ENCODE measurements around the gene ACTN4. TPM values are rescaled to one million over a fixed set of nuclear protein-coding genes. Genes with fewer than 3 reads are reported as not detected.

ACTN4 gene
- total RNA-seq, 2 experiments from 2014 or later, result 357 to 373 TPM

- no peaks in the 10 kb centered on the region for H3K27me3 Mint-ChIP-seq (ENCODE audit: low read depth)
- H3K9me3 Mint-ChIP-seq (ENCODE audit: insufficient read depth), result no peaks in the 10 kb centered on the region
- no peak for ATAC-seq
- ChIA-PET POLR2A (no interaction called here), CTCF (interaction anchor here (1.4 kb wide), 1 partner anchor 64 kb away, joined by 3 read pairs; no protein-coding TSS in a partner anchor)
- no peak overlapping the region for H3K4me3 Mint-ChIP-seq
- peaks cover 40% of the 10 kb centered on the region for H3K4me1 Mint-ChIP-seq (ENCODE audit: low read depth)
- H3K36me3 Mint-ChIP-seq (ENCODE audit: low read depth), result peaks cover 26% of the 10 kb centered on the region
- no peak for DNase-seq
- no peak overlapping the region for H3K27ac Mint-ChIP-seq
Observed at GRCh38 chr19:38639679-38640078, 7.8 kb upstream of the ACTN4 start.

GRCh38 chr19:38640368-38640767, 7.1 kb upstream of the ACTN4 start:
- no peaks in the 10 kb centered on the region for H3K9me3 Mint-ChIP-seq (ENCODE audit: insufficient read depth)
- DNase-seq (no peak), ATAC-seq (no peak)
- no peaks in the 10 kb centered on the region for H3K27me3 Mint-ChIP-seq (ENCODE audit: low read depth)
- CTCF ChIA-PET, result interaction anchor here (1.4 kb wide), 1 partner anchor 64 kb away, joined by 3 read pairs; no protein-coding TSS in a partner anchor
- H3K27ac Mint-ChIP-seq, result peak overlapping the region; percentile 7
- H3K4me3 Mint-ChIP-seq, result no peak overlapping the region
- POLR2A ChIA-PET, result no interaction called here
- peaks cover 19% of the 10 kb centered on the region for H3K36me3 Mint-ChIP-seq (ENCODE audit: low read depth)
- peaks cover 38% of the 10 kb centered on the region for H3K4me1 Mint-ChIP-seq (ENCODE audit: low read depth)

DNA sequence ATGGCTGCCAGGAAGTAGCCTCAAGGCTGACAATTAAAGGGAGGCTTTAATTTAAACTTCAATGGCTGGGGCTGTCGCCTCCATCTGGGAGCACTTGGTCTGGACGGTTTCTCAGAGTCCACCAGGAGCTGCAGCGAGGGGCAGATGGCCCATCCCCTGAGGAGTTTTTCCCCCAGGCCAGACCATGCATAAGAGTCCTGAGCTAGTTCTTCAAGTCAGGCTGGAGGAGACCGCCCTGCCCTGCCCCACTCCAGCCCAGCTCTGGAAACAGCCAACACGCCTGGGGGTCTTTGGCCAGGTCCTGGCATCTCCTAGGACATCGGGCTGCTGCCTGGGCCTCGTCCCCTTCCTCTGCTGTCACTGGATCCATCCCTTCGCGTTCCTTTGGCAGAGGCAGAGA, 5.3 kb upstream of the ACTN4 start:
- ChIA-PET POLR2A (no interaction called here), CTCF (interaction anchor here (0.7 to 2.5 kb wide), 3 partner anchors 44 to 240 kb away, joined by 3 to 7 read pairs (median 3); partner anchors contain the start of gene FAM98C)
- ATAC-seq, result no peak
- Mint-ChIP-seq H3K4me3 (no peak overlapping the region), H3K4me1 (ENCODE audit: low read depth) (peaks cover 23% of the 10 kb centered on the region), H3K27me3 (ENCODE audit: low read depth) (no peaks in the 10 kb centered on the region), H3K36me3 (ENCODE audit: low read depth) (peaks cover 4% of the 10 kb centered on the region), H3K27ac (no peak overlapping the region), H3K9me3 (ENCODE audit: insufficient read depth) (no peaks in the 10 kb centered on the region)
- no peak for DNase-seq

GRCh38 chr19:38644719-38645118, 2.7 kb upstream of the ACTN4 start:
- ChIA-PET POLR2A (interaction anchor here (0.6 to 1.4 kb wide), 3 partner anchors 24 to 111 kb away, joined by 3 to 4 read pairs (median 4); no protein-coding TSS in a partner anchor), CTCF (interaction anchor here (1.4 kb wide), 1 partner anchor 90 kb away, joined by 3 read pairs; no protein-coding TSS in a partner anchor)
- ATAC-seq (no peak), DNase-seq (no peak)
- Mint-ChIP-seq H3K9me3 (ENCODE audit: insufficient read depth) (no peaks in the 10 kb centered on the region), H3K27ac (no peak overlapping the region), H3K27me3 (ENCODE audit: low read depth) (no peaks in the 10 kb centered on the region), H3K4me1 (ENCODE audit: low read depth) (peaks cover 32% of the 10 kb centered on the region), H3K4me3 (no peak overlapping the region), H3K36me3 (ENCODE audit: low read depth) (peaks cover 21% of the 10 kb centered on the region)

DNA sequence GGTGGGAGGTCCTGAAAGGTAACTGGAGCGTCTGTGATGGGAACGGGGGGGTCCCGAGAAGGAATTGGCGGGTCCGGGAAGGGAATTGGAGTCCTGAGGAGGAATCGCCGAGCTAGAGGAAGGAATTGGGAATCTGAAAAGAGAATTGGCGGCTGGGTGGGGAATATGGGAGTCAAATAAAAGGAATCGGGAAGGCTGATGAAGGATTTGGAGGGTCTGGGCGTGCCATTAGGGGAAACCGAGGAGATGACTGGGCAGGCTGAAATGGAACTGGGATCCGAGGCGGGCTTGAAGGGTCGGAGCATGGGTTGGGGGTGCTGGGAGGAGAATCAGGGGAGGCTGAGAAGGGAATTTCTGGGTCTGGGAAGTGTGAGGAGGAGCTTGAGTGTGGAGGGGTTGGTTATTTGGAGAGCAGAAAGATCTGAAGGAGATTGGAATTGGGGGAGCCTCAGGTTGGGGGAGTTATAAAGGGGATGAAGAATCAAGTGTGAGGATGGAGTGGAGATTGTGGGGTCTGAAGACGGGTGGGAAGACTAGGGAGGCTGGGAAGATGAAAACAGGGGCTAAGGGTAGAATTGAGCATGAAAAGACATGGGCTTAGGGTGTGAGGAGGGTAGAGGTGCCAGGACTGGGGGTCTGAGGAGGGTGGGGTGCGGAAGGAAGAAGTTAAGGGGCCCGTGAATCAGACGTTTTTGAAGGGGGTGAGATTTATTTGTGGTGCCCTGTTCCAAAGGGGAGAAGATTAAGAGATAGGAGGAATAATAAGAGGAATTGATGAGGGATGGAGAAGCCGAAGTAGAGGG, 718 bp downstream of the ACTN4 start:
- DNase-seq (no peak), ATAC-seq (no peak)
- H3K27ac Mint-ChIP-seq, result peak overlapping the region; percentile 88
- H3K4me1 Mint-ChIP-seq (ENCODE audit: low read depth), result peaks cover 56% of the 10 kb centered on the region
- H3K4me3 Mint-ChIP-seq, result peak overlapping the region; percentile 95
- H3K27me3 Mint-ChIP-seq (ENCODE audit: low read depth), result no peaks in the 10 kb centered on the region
- H3K36me3 Mint-ChIP-seq (ENCODE audit: low read depth), result peaks cover 32% of the 10 kb centered on the region
- H3K9me3 Mint-ChIP-seq (ENCODE audit: insufficient read depth), result no peaks in the 10 kb centered on the region
- CTCF ChIA-PET, result interaction anchor here (0.9 to 2.8 kb wide), 13 partner anchors 10 to 282 kb away, joined by 3 to 17 read pairs (median 7); partner anchors contain the start of genes FAM98C, MRPS12 and SARS2
- POLR2A ChIA-PET, result interaction anchor here (0.8 to 1.1 kb wide), 4 partner anchors 21 to 252 kb away, joined by 3 to 4 read pairs (median 4); partner anchors contain the start of genes NFKBIB and SIRT2

DNA sequence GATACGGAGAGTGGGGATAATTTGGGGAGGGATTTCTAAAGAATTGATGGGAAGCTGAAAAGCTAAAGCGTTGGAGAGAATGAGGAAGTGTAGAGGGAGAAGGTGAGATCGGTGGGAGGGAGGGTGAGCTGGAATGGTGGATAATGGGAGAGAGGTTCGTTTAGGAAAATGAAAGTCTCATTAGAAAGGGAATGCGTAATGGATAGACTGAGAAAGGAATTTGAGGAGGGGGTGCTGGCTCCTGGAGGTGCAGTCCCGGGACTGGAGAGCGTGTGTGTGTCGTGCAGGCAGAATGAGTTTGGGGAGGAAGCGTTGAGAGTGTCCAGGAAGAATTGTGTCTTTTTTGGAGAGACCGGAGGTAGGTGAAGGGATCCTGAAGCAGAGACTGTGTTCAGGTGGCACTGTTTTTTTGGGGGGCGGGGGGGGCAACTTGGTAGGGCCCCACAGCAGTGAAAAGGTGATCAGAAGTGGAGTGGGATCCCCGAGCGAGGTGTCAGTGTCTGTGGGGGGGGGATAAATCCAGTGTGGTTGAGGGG, 1.4 kb downstream of the ACTN4 start:
- Mint-ChIP-seq H3K27me3 (ENCODE audit: low read depth) (no peaks in the 10 kb centered on the region), H3K4me1 (ENCODE audit: low read depth) (peaks cover 63% of the 10 kb centered on the region), H3K4me3 (peak overlapping the region; percentile 95), H3K9me3 (ENCODE audit: insufficient read depth) (no peaks in the 10 kb centered on the region), H3K36me3 (ENCODE audit: low read depth) (peaks cover 38% of the 10 kb centered on the region), H3K27ac (peak overlapping the region; percentile 88)
- POLR2A ChIA-PET, result no interaction called here
- ATAC-seq (no peak), DNase-seq (no peak)
- CTCF ChIA-PET, result interaction anchor here (1.0 to 2.7 kb wide), 4 partner anchors 14 to 282 kb away, joined by 3 to 10 read pairs (median 7); partner anchors contain the start of genes MRPS12 and SARS2

DNA sequence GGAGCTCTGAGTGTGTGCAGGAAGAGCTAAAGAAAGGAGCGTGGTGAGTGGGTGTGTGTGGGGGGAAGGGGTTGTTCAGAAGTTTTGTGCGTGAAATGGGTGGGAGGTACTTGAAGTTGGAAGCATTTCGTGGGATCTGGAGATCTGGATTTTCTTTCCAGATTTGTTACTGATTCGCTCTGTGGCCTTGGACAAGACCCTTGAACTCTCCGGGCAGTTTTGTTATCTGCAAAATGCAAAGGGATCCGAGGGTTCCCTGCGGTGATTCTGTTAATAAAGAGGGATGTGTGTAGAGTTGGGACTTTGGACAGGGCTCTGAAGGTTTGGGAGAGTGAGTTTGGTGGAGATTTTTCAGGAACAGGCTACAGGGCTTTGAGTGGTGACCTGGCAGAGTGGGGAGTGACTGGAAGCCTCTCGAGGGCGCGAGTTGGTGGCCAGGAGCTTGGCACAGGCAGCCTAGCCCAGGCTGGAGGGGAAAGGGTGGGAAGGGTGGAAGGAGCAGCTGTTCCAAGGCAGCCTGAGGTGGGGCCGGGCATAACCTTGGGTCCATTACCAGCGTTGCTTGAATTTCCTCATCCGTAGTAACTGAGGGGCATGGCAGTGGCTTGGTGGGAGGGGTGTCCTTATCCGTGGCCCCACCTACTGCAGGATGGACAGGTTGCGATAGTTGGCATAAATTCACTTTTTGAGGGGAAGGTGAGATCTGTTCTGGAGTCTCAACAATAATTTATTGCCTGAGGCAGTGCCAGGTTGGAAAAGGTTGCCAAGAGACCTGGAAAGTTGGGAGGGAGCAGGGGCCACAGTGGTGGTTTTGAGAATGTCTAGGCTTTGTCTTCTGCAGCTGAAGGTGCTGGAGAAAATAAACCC, 2.1 kb downstream of the ACTN4 start:
- peaks cover 69% of the 10 kb centered on the region for H3K4me1 Mint-ChIP-seq (ENCODE audit: low read depth)
- H3K27ac Mint-ChIP-seq, result peak overlapping the region; percentile 19
- ChIA-PET POLR2A (no interaction called here), CTCF (interaction anchor here (1.0 to 2.3 kb wide), 4 partner anchors 13 to 281 kb away, joined by 3 to 10 read pairs (median 5); partner anchors contain the start of genes MRPS12 and SARS2)
- ATAC-seq (no peak), DNase-seq (no peak)
- peaks cover 45% of the 10 kb centered on the region for H3K36me3 Mint-ChIP-seq (ENCODE audit: low read depth)
- no peaks in the 10 kb centered on the region for H3K27me3 Mint-ChIP-seq (ENCODE audit: low read depth)
- no peaks in the 10 kb centered on the region for H3K9me3 Mint-ChIP-seq (ENCODE audit: insufficient read depth)
- H3K4me3 Mint-ChIP-seq, result peak overlapping the region; percentile 95

- DNase-seq (no peak), ATAC-seq (no peak)
- CTCF ChIA-PET, result interaction anchor here (1.6 kb wide), 1 partner anchor 14 kb away, joined by 3 read pairs; no protein-coding TSS in a partner anchor
- peaks cover 49% of the 10 kb centered on the region for H3K36me3 Mint-ChIP-seq (ENCODE audit: low read depth)
- H3K27me3 Mint-ChIP-seq (ENCODE audit: low read depth), result no peaks in the 10 kb centered on the region
- peak overlapping the region; percentile 95 for H3K4me3 Mint-ChIP-seq
- peaks cover 73% of the 10 kb centered on the region for H3K4me1 Mint-ChIP-seq (ENCODE audit: low read depth)
- POLR2A ChIA-PET, result no interaction called here
- no peaks in the 10 kb centered on the region for H3K9me3 Mint-ChIP-seq (ENCODE audit: insufficient read depth)
- H3K27ac Mint-ChIP-seq, result no peak overlapping the region
Observed at GRCh38 chr19:38650172-38650775, 2.8 kb downstream of the ACTN4 start.

GRCh38 chr19:38650911-38651584, 3.6 kb downstream of the ACTN4 start:
- H3K36me3 Mint-ChIP-seq (ENCODE audit: low read depth), result peaks cover 52% of the 10 kb centered on the region
- no peak overlapping the region for H3K27ac Mint-ChIP-seq
- no peak overlapping the region for H3K4me3 Mint-ChIP-seq
- CTCF ChIA-PET, result interaction anchor here (1.6 kb wide), 1 partner anchor 14 kb away, joined by 3 read pairs; no protein-coding TSS in a partner anchor
- no peaks in the 10 kb centered on the region for H3K9me3 Mint-ChIP-seq (ENCODE audit: insufficient read depth)
- ATAC-seq (no peak), DNase-seq (no peak)
- no peaks in the 10 kb centered on the region for H3K27me3 Mint-ChIP-seq (ENCODE audit: low read depth)
- POLR2A ChIA-PET, result no interaction called here
- H3K4me1 Mint-ChIP-seq (ENCODE audit: low read depth), result peaks cover 80% of the 10 kb centered on the region

- H3K36me3 Mint-ChIP-seq (ENCODE audit: low read depth), result peaks cover 61% of the 10 kb centered on the region
- no peak overlapping the region for H3K4me3 Mint-ChIP-seq
- CTCF ChIA-PET, result interaction anchor here (0.7 to 1.3 kb wide), 2 partner anchors 16 to 33 kb away, joined by 3 read pairs; no protein-coding TSS in a partner anchor
Observed at GRCh38 chr19:38653028-38653571, 5.7 kb downstream of the ACTN4 start.

More at GRCh38 chr19:38653028-38653571, 5.7 kb downstream of the ACTN4 start:
- Mint-ChIP-seq H3K9me3 (ENCODE audit: insufficient read depth) (no peaks in the 10 kb centered on the region), H3K4me1 (ENCODE audit: low read depth) (peaks cover 97% of the 10 kb centered on the region), H3K27me3 (ENCODE audit: low read depth) (no peaks in the 10 kb centered on the region), H3K27ac (no peak overlapping the region)
- ATAC-seq (no peak), DNase-seq (no peak)
- POLR2A ChIA-PET, result interaction anchor here (0.6 to 1.3 kb wide), 3 partner anchors 102 to 193 kb away, joined by 3 read pairs; no protein-coding TSS in a partner anchor

Measured in activated CD8-positive, alpha-beta T cell treated with anti-CD3 and anti-CD28 coated beads, Interleukin-2, amount 10 ng/mL, durations not matched to agents 7 days and 5 days (primary cell).